Natural killer cell treated with Interleukin-12 subunit alpha and Interleukin-12 subunit beta and Interleukin-15 and Interleukin-18, amount 100 ng/mL, for 72 hours (primary cell): ENCODE measurements around the gene AIMP1. TPM values are rescaled to one million over a fixed set of nuclear protein-coding genes. Genes with fewer than 3 reads are reported as not detected.

Experiments
- ATAC-seq, 2 donors: fragments of 150-1000 bp; cut with Tn5 transposase in 1 of 2; sonication (Bioruptor Pico), chemical (Tn5 transposase) in 1 of 2; 2 replicates each; pipeline ENCODE4 v1.10.0; 2021
- DNase-seq: peaks from one replicate; pipeline ENCODE4 v3.0.0; 2022; ENCODE audit warnings: low spot score
- H3K27ac Mint-ChIP-seq, 2 donors: 1 replicate in 1 of 2; 2 replicates in 1 of 2; pipeline ENCODE4 v1.8.0; 2022; ENCODE audit warnings: mixed read lengths in 2 of 2, mild to moderate bottlenecking in 1 of 2, moderate library complexity in 1 of 2
- H3K27me3 Mint-ChIP-seq, 2 donors: 1 replicate in 1 of 2; 2 replicates in 1 of 2; pipeline ENCODE4 v1.8.0; 2022; ENCODE audit warnings: mixed read lengths in 2 of 2
- H3K36me3 Mint-ChIP-seq: one replicate; pipeline ENCODE4 v1.8.0; 2022; ENCODE audit warnings: mixed read lengths
- H3K4me1 Mint-ChIP-seq, 2 donors: 1 replicate in 1 of 2; 2 replicates in 1 of 2; pipeline ENCODE4 v1.8.0; 2022; ENCODE audit warnings: low read depth in 2 of 2, mixed read lengths in 2 of 2, mild to moderate bottlenecking in 1 of 2
- H3K4me3 Mint-ChIP-seq: one replicate; pipeline ENCODE4 v1.8.0; 2022; ENCODE audit warnings: mixed read lengths
- H3K9me3 Mint-ChIP-seq: 2 replicates; pipeline ENCODE4 v1.8.0; 2022; ENCODE audit warnings: mixed read lengths
- total RNA-seq, 2 donors: library from RNA; stranded (reverse); gene quantifications; one replicate each; pipeline ENCODE4 v1.2.3, GENCODE V29; 2022

The AIMP1 gene
- total RNA-seq, 2 donors from 2014 or later, result 51.0 to 54.4 TPM

- DNase-seq, result no peak
- Mint-ChIP-seq H3K9me3 (no peaks in the 10 kb centered on the region), H3K27ac (no peak overlapping the region), H3K4me3 (no peak overlapping the region), H3K4me1 (peaks cover 38 to 48% of the 10 kb centered on the region in 2 donors), H3K27me3 (no peaks in the 10 kb centered on the region), H3K36me3 (peaks cover 29% of the 10 kb centered on the region)
- no peak for ATAC-seq
Measured at GRCh38 chr4:106343865-106344646, 27.7 kb downstream of the AIMP1 start.

GRCh38 chr4:106344647-106344970 lies 28.3 kb downstream of the AIMP1 start:
- Mint-ChIP-seq H3K36me3 (peaks cover 24% of the 10 kb centered on the region), H3K9me3 (no peaks in the 10 kb centered on the region), H3K4me3 (no peak overlapping the region), H3K4me1 (peaks cover 33 to 42% of the 10 kb centered on the region in 2 donors), H3K27ac (no peak overlapping the region), H3K27me3 (no peaks in the 10 kb centered on the region)
- no peak for ATAC-seq
- no peak for DNase-seq

- no peaks in the 10 kb centered on the region for H3K27me3 Mint-ChIP-seq
- H3K36me3 Mint-ChIP-seq, result peaks cover 19% of the 10 kb centered on the region
- DNase-seq (no peak), ATAC-seq (no peak)
- peaks cover 12 to 18% of the 10 kb centered on the region in 2 donors for H3K4me1 Mint-ChIP-seq
- H3K4me3 Mint-ChIP-seq, result no peak overlapping the region
- no peaks in the 10 kb centered on the region for H3K9me3 Mint-ChIP-seq
- no peak overlapping the region for H3K27ac Mint-ChIP-seq
Measured at GRCh38 chr4:106347167-106347566, 30.8 kb downstream of the AIMP1 start.

GRCh38 chr4:106351016-106351415 lies 34.7 kb downstream of the AIMP1 start:
- no peak for DNase-seq
- Mint-ChIP-seq H3K36me3 (peaks cover 10% of the 10 kb centered on the region), H3K27ac (no peak overlapping the region), H3K4me3 (no peak overlapping the region), H3K4me1 (no peaks in the 10 kb centered on the region), H3K9me3 (no peaks in the 10 kb centered on the region), H3K27me3 (no peaks in the 10 kb centered on the region)
- ATAC-seq, result no peak

- Mint-ChIP-seq H3K27ac (no peak overlapping the region), H3K27me3 (no peaks in the 10 kb centered on the region), H3K36me3 (peaks cover 5% of the 10 kb centered on the region), H3K4me3 (no peak overlapping the region), H3K9me3 (no peaks in the 10 kb centered on the region), H3K4me1 (no peaks in the 10 kb centered on the region)
- DNase-seq, result no peak
- no peak for ATAC-seq
Measured at GRCh38 chr4:106353786-106354185, 37.4 kb downstream of the AIMP1 start.

GRCh38 chr4:106355193-106355592 lies 38.8 kb downstream of the AIMP1 start:
- H3K4me3 Mint-ChIP-seq, result no peak overlapping the region
- DNase-seq (no peak), ATAC-seq (no peak)
- peaks cover 0 to 9% of the 10 kb centered on the region in 2 donors for H3K27me3 Mint-ChIP-seq
- no peak overlapping the region for H3K27ac Mint-ChIP-seq
- no peaks in the 10 kb centered on the region for H3K9me3 Mint-ChIP-seq
- peaks cover 5% of the 10 kb centered on the region for H3K36me3 Mint-ChIP-seq
- H3K4me1 Mint-ChIP-seq, result no peaks in the 10 kb centered on the region

GRCh38 chr4:106358899-106359298 lies 42.5 kb downstream of the AIMP1 start:
- H3K36me3 Mint-ChIP-seq, result no peaks in the 10 kb centered on the region
- no peak for DNase-seq
- H3K27ac Mint-ChIP-seq, result no peak overlapping the region
- no peaks in the 10 kb centered on the region for H3K4me1 Mint-ChIP-seq
- no peaks in the 10 kb centered on the region for H3K9me3 Mint-ChIP-seq
- no peak for ATAC-seq
- peaks cover 4 to 9% of the 10 kb centered on the region in 2 donors for H3K27me3 Mint-ChIP-seq
- no peak overlapping the region for H3K4me3 Mint-ChIP-seq

- H3K4me1 Mint-ChIP-seq, result no peaks in the 10 kb centered on the region
- H3K27me3 Mint-ChIP-seq, result peaks cover 10 to 14% of the 10 kb centered on the region in 2 donors
- ATAC-seq (no peak), DNase-seq (no peak)
- H3K9me3 Mint-ChIP-seq, result no peaks in the 10 kb centered on the region
- no peaks in the 10 kb centered on the region for H3K36me3 Mint-ChIP-seq
- no peak overlapping the region for H3K4me3 Mint-ChIP-seq
- H3K27ac Mint-ChIP-seq, result no peak overlapping the region
Measured at GRCh38 chr4:106362086-106362825, 45.9 kb downstream of the AIMP1 start.

- DNase-seq, result no peak
- H3K4me3 Mint-ChIP-seq, result no peak overlapping the region
- no peaks in the 10 kb centered on the region for H3K36me3 Mint-ChIP-seq
- no peak for ATAC-seq
- peaks cover 14 to 18% of the 10 kb centered on the region in 2 donors for H3K27me3 Mint-ChIP-seq
- H3K27ac Mint-ChIP-seq, result no peak overlapping the region
- no peaks in the 10 kb centered on the region for H3K9me3 Mint-ChIP-seq
- H3K4me1 Mint-ChIP-seq, result no peaks in the 10 kb centered on the region
Measured at GRCh38 chr4:106364282-106364681, 47.9 kb downstream of the AIMP1 start.

- Mint-ChIP-seq H3K27me3 (peaks cover 23 to 24% of the 10 kb centered on the region in 2 donors), H3K9me3 (no peaks in the 10 kb centered on the region), H3K36me3 (no peaks in the 10 kb centered on the region), H3K27ac (no peak overlapping the region), H3K4me3 (no peak overlapping the region), H3K4me1 (no peaks in the 10 kb centered on the region)
- DNase-seq, result no peak
- ATAC-seq, result peak; percentile 27 to 48
Measured at GRCh38 chr4:106365613-106366012, 49.3 kb downstream of the AIMP1 start.

- ATAC-seq, result no peak
- H3K4me1 Mint-ChIP-seq, result no peaks in the 10 kb centered on the region
- H3K9me3 Mint-ChIP-seq, result no peaks in the 10 kb centered on the region
- H3K4me3 Mint-ChIP-seq, result no peak overlapping the region
- no peaks in the 10 kb centered on the region for H3K36me3 Mint-ChIP-seq
- no peak for DNase-seq
- peaks cover 22 to 23% of the 10 kb centered on the region in 2 donors for H3K27me3 Mint-ChIP-seq
- H3K27ac Mint-ChIP-seq, result no peak overlapping the region
Measured at GRCh38 chr4:106366026-106366425, 49.7 kb downstream of the AIMP1 start.

- Mint-ChIP-seq H3K27ac (no peak overlapping the region), H3K9me3 (no peaks in the 10 kb centered on the region), H3K4me1 (no peaks in the 10 kb centered on the region), H3K36me3 (no peaks in the 10 kb centered on the region), H3K4me3 (no peak overlapping the region), H3K27me3 (peaks cover 22 to 23% of the 10 kb centered on the region in 2 donors)
- ATAC-seq (no peak), DNase-seq (no peak)
Measured at GRCh38 chr4:106367072-106367471, 50.7 kb downstream of the AIMP1 start.

GRCh38 chr4:106368678-106369077 lies 52.3 kb downstream of the AIMP1 start, which contains the start of gene GIMD1:
GIMD1 (minus strand) TSS chr4:106368778; CDS start chr4:106367435, 1,343 bp downstream.
- Mint-ChIP-seq H3K27me3 (peaks cover 22 to 25% of the 10 kb centered on the region in 2 donors), H3K4me3 (no peak within 1 kb of the TSS), H3K36me3 (no peaks in the 10 kb centered on the region), H3K4me1 (no peaks in the 10 kb centered on the region), H3K9me3 (no peaks in the 10 kb centered on the region), H3K27ac (no peak within 1 kb of the TSS)
- no peak for DNase-seq
- ATAC-seq, result no peak

GRCh38 chr4:106369456-106370060 lies 53.2 kb downstream of the AIMP1 start:
- no peak for DNase-seq
- Mint-ChIP-seq H3K27me3 (peaks cover 19 to 33% of the 10 kb centered on the region in 2 donors), H3K4me1 (no peaks in the 10 kb centered on the region), H3K27ac (no peak overlapping the region), H3K4me3 (no peak overlapping the region), H3K9me3 (no peaks in the 10 kb centered on the region), H3K36me3 (no peaks in the 10 kb centered on the region)
- no peak for ATAC-seq
